Esophagus squamous epithelium (tissue), 5 donors: ENCODE data around the gene TMEM51. TPM values are rescaled to one million over a fixed set of nuclear protein-coding genes. Genes with fewer than 3 reads are reported as not detected.
A peak's percentile ranks its signal among the peaks of the same experiment; 100 is the strongest.
"Not testable (repeated sequence)": the region's sequence is repeated elsewhere in the genome, so short reads cannot be mapped to it uniquely, and the experiment has no call there.

ENCODE experiments used
- DNase-seq: peaks from one replicate; lab custom pipeline; 2025; lab: John Stamatoyannopoulos, UW
- H3K27ac ChIP-seq, 4 donors: fragments of 200-600 bp; sonication (generic); one replicate each; pipeline ENCODE4 v1.5.1; 2016 to 2019; ENCODE audit warnings: mild to moderate bottlenecking in 1 of 4
- H3K27me3 ChIP-seq, 4 donors: fragments of 200-600 bp; sonication (generic); 1 replicate in 3 of 4; 2 replicates in 1 of 4; pipeline versions ENCODE4 v1.5.1 to v1.6.0; 2017 to 2021; ENCODE audit warnings: antibody characterized with exemption in 1 of 4
- H3K36me3 ChIP-seq, 3 donors: fragments of 200-600 bp; sonication (generic); one replicate each; pipeline ENCODE4 v1.5.1; 2016 to 2019
- H3K4me1 ChIP-seq, 3 donors: fragments of 200-600 bp; sonication (generic); one replicate each; pipeline ENCODE4 v1.5.1; 2017 to 2019
- H3K4me3 ChIP-seq, 4 donors: fragments of 200-600 bp; sonication (generic); 1 replicate in 3 of 4; 2 replicates in 1 of 4; pipeline ENCODE4 v1.5.1; 2016 to 2019; ENCODE audit warnings: mild to moderate bottlenecking in 2 of 4, moderate library complexity in 1 of 4
- H3K9me3 ChIP-seq, 3 donors: fragments of 200-600 bp; sonication (generic); one replicate each; pipeline ENCODE4 v1.5.1; 2016 to 2019
- CTCF ChIP-seq, 6 experiments: fragments of 450-650 bp in 4 of 6; fragments of 200-600 bp in 2 of 6; sonication (generic) in 2 of 6; IDR thresholded peaks; one replicate each; pipeline ENCODE4 v1.5.1; 2016 to 2019; ENCODE audit warnings: antibody characterized with exemption in 6 of 6, mild to moderate bottlenecking in 4 of 6, moderate library complexity in 4 of 6
- POLR2A ChIP-seq, 4 donors: fragments of 450-650 bp; IDR thresholded peaks; one replicate each; pipeline ENCODE4 v1.6.1; 2017; ENCODE audit warnings: antibody characterized with exemption in 4 of 4, mild to moderate bottlenecking in 4 of 4, moderate library complexity in 3 of 4
- WGBS, 2 donors: methylation state at CpG; one replicate each; pipeline ENCODE4 v1.1.5; 2018; 5-methylcytosine and 5-hydroxymethylcytosine counted together
- intact Hi-C: fragments of 100-400 bp; cut with DNase I; formaldehyde crosslinking; loops from one replicate; pipeline ENCODE4 v1.15.0; 2022
- total RNA-seq, 4 donors: library from RNA; depleted of rRNA; stranded (reverse); fragments of >200 nt; gene quantifications; one replicate each; pipeline ENCODE4 v1.1.0, GENCODE V29; 2016
- donor health status: DM: yes; HTN: yes; CAD: no.

Gene TMEM51
- total RNA-seq, 4 donors from 2014 or later = 11.6 to 23.7 (median 17.7) TPM

- no peak overlapping the region for H3K4me3 ChIP-seq
- intact Hi-C loops = no loop called here
- H3K4me1 ChIP-seq = peaks cover 17 to 49% (median 22%) of the 10 kb centered on the region in 3 donors
- TF ChIP-seq CTCF (IDR thresholded peaks at IDR 0.05) (no peak), POLR2A (IDR thresholded peaks at IDR 0.05) (no peak)
- no peaks in the 10 kb centered on the region for H3K36me3 ChIP-seq
- H3K27me3 ChIP-seq = no peaks in the 10 kb centered on the region
- H3K9me3 ChIP-seq = no peaks in the 10 kb centered on the region
- WGBS, 2 donors = 90 to 94% methylated on average over 5 to 14 of the region's 15 CpGs
- H3K27ac ChIP-seq = peak overlapping the region in 2 of 4 donors; percentile 14 to 74
- DNase-seq = no peak
These were observed 17.8 kb downstream of the TMEM51 start for GRCh38 chr1:15171271-15171908.

GRCh38 chr1:15172405-15173259, 19.1 kb downstream of the TMEM51 start:
- H3K4me1 ChIP-seq = peaks cover 22 to 61% (median 22%) of the 10 kb centered on the region in 3 donors
- no peak for DNase-seq
- no peaks in the 10 kb centered on the region for H3K27me3 ChIP-seq
- intact Hi-C loops = no loop called here
- 32 to 49% methylated on average over 14 to 16 of the region's 16 CpGs for WGBS, 2 donors
- H3K9me3 ChIP-seq = no peaks in the 10 kb centered on the region
- peak overlapping the region; percentile 66 to 82 (median 74) for H3K27ac ChIP-seq
- no peak for TF ChIP-seq CTCF (IDR thresholded peaks at IDR 0.05)
- TF ChIP-seq POLR2A (IDR thresholded peaks at IDR 0.05) = no peak
- peak overlapping the region in 1 of 4 donors; percentile 9 for H3K4me3 ChIP-seq
- H3K36me3 ChIP-seq = no peaks in the 10 kb centered on the region

- Histone ChIP-seq H3K27me3 (no peaks in the 10 kb centered on the region), H3K36me3 (no peaks in the 10 kb centered on the region), H3K27ac (peak overlapping the region; percentile 72 to 82 (median 74)), H3K4me3 (no peak overlapping the region), H3K9me3 (no peaks in the 10 kb centered on the region), H3K4me1 (peaks cover 27 to 63% (median 36%) of the 10 kb centered on the region in 3 donors)
- DNase-seq = no peak
- TF ChIP-seq CTCF (IDR thresholded peaks at IDR 0.05) = no peak
- no peak for TF ChIP-seq POLR2A (IDR thresholded peaks at IDR 0.05)
- 40 to 44% methylated on average over 11 of the region's 11 CpGs for WGBS, 2 donors
- intact Hi-C loops = no loop called here
These were observed 20.5 kb downstream of the TMEM51 start for GRCh38 chr1:15173863-15174614.

GRCh38 chr1:15174615-15174983, 21.1 kb downstream of the TMEM51 start:
- no peak for DNase-seq
- Histone ChIP-seq H3K9me3 (no peaks in the 10 kb centered on the region), H3K27ac (peak overlapping the region in 3 of 4 donors; percentile 74 to 82 (median 74)), H3K4me3 (no peak overlapping the region), H3K36me3 (no peaks in the 10 kb centered on the region), H3K4me1 (peaks cover 33 to 69% (median 41%) of the 10 kb centered on the region in 3 donors), H3K27me3 (no peaks in the 10 kb centered on the region)
- intact Hi-C loops = no loop called here
- 24 to 37% methylated on average over 3 of the region's 3 CpGs for WGBS, 2 donors
- TF ChIP-seq POLR2A (IDR thresholded peaks at IDR 0.05) (no peak), CTCF (IDR thresholded peaks at IDR 0.05) (no peak)

GRCh38 chr1:15175324-15176094, 22.0 kb downstream of the TMEM51 start:
- DNase-seq, H3K4me3 ChIP-seq, H3K27ac ChIP-seq, H3K9me3 ChIP-seq, intact Hi-C loops, H3K27me3 ChIP-seq, H3K36me3 ChIP-seq: not testable (repeated sequence)
- H3K4me1 ChIP-seq = peaks cover 42 to 78% (median 51%) of the 10 kb centered on the region in 3 donors
- 87 to 89% methylated on average over 6 of the region's 6 CpGs for WGBS, 2 donors
